HG02870 (cell line): Measurements from ENCODE around the gene APOBEC3H.

Source experiments
- ATAC-seq: cut with Tn5 transposase; IDR thresholded peaks from one replicate; pipeline ENCODE4 v1.9.1; 2021; ENCODE audit warnings: mild to moderate bottlenecking, moderate library complexity; ENCODE audit not compliant: unreplicated experiment

The APOBEC3H gene

DNA sequence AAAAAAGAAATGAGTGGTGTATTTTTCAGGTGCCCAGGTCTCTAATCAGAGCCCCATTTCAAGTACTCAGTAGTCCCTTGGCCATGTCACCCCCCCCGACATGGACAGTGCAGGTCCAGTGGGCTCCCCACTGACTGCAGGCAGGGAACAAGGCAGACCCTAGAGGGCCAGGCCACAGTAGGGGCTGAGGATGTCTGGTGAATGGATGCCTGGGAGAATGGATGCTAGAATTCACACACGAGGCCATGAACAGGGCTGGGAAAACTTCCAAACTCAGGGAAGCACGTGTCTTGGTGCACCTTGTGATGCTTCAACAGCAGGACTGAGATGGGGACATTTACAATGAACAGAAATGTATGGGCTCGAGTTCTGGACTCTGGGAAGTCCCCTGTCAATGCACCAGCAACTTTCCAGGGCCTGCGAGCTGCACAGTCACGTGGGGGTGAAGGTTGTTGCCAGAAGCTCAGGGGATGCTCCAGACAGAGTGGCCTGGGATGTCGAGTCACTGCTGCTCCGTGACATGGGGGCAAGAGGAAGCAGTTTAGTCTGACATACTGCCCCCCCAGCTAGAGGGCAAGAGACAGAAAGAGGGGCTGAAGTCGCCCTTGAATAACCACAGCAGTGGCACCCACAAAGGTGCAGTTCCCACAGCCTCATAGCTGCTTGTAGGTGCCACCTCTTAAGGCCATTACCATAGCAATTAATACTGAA, 16.8 kb upstream of the APOBEC3H start:
- no peak for ATAC-seq

DNA sequence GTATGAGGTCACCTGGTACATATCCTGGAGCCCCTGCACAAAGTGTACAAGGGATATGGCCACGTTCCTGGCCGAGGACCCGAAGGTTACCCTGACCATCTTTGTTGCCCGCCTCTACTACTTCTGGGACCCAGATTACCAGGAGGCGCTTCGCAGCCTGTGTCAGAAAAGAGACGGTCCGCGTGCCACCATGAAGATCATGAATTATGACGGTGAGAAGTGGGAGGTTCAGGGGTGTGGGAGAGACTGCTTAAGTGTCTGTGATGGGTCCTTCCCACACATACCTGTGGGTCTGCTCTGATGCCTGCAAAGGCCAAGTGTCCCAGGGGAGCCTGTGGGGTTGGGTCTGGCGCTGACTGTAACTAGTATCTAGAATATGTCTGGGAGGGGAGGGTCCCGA, 16.0 kb upstream of the APOBEC3H start:
- no peak for ATAC-seq

DNA sequence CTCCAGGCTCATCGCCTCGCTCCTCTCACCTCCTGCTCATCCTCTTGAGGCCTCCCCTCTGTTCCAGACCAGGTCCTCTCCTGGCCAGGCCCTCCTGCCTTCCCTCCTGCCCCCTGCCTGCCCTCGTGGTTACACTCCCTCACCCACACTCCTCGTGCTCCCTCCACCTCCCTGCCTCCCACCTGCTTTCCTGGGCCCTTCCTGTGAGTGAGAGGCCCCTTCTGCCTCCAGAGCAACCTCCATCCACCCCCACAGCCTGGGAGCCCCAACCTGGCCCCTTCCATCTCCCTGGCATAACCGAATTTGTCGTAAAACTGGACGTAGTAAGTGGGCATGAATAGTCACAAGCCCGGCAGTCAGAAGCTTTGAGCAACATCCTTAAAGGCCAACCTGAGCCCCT, 15.4 kb upstream of the APOBEC3H start:
- no peak for ATAC-seq

DNA sequence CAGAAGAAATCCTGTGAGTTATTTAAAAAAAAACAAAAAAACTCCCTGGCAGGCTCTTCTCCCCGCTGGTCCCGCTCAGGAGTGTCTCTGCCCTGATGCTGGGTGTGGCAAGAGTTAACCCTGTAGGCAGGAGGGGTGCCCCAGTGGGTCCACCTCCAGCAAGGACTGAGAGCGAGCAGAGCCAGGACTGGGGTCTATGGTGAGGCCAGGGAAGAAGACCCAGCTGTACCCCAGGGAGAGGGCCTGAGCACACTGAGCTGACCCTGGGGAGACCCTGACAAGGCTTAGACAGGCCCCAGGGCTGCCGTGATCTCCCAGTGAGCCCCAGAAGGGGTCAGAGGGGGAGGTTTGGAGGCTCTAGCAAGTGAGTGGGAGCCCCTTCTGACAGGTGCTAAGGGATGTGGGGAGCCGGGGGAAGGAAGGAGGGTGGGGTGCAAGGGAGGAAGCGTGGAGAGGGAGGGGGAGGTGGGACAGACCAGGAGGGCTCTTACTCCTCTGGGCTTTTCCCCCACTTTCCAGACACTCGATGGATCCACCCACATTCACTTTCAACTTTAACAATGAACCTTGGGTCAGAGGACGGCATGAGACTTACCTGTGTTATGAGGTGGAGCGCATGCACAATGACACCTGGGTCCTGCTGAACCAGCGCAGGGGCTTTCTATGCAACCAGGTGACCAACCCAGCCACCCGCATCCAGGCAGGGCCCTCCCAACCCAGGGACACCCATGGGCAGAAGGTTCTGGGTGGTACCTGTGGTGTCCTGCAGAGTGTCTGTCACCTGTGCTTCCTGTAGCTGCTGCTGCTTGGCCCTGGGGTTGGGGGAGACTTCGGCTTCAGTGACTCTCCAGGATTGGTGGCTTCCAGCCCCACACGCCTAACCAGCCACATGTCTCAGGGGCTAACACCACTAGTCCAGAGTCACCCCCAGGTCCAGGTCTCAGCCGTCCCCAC, 13.6 kb upstream of the APOBEC3H start:
- ATAC-seq: no peak

DNA sequence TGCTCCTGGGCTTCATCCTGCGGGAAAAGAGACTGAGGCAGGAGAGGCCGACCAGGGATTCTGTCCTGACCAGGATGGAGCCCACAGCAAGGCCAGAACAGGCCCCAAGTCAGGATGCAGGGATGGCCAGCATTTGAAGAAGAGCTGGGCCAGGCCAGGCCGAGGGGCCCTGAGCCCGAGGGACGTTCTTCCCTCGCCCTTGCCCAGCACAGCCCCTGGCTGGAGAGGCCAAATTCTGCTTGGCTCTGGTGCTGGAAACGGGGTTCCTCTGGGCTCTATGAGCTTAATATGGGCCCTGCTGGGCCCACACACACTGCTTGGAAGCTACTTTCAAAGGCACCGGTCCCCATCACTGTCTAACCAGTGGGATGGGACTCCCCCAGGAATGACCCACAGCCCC, 12.4 kb upstream of the APOBEC3H start:
- ATAC-seq: no peak

DNA sequence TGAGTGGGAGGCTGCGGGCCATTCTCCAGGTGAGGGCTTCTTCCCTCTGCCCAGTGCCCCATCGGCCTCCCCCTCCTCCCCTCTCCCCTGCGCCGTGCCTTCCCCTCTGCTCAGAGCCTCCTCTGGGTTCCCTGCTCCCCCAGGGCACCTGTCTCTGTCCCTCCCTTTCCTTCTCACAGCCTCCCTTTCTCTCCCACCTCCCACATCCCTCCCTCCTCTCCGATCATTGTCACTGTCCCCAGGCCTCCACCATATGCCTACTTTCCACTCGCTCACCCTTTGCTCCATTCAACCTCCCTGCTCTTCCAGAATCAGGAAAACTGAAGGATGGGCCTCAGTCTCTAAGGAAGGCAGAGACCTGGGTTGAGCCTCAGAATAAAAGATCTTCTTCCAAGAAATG, 9.9 kb upstream of the APOBEC3H start:
- ATAC-seq: no peak

DNA sequence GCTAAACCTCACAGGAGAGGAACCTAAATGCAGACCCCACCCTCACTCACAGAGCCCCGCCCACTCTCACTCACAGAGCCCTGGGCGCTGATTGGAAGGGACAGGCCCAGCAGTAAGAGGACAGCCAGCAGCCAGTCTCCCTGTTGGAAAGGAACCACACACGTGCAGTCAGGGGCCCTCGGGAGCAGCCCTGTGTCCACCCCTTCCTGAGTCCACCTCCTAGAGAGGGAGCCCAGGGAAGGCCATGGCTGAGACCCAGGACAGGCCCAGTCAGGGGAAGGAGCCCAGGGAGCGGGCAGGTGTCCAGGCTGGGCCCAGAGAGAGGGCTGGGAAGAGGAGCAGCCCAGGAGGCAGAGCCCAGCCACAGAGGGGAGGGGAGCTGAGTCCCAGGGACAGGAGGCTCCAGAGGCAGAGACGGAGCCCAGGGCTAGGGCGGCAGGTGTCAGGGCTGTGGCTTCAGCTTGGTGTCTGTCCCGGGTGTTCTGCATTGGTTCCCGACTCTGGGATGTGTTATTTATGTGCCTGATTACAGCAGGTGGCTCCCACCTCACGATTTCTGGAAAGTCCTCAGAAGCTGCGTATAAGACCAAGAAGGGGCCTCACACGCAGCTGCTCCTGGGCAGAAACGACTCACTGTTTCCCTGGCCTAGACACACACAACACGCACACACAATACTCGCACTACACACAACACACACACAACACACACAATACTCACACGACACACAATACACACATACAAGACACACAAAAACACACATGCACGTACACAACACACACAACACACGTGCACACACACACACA, 9.0 kb upstream of the APOBEC3H start:
- ATAC-seq: no peak

DNA sequence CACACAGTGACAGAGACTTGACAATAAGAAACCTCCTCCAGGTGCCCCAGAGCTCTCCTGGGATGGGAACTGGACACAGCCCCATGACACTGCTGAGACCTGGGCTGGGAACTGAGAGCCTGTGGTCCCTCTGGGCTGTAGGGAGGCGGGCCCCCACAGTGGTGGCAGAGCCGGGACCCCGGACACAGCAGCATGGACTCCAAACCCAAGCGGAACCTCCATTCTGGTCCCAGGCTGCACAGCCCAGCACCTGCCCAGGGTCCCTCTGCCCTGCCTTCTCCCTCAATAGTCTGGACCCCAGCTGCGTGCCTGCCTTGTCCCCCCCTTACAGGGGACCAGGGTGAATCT, 8.4 kb upstream of the APOBEC3H start:
- ATAC-seq: no peak

DNA sequence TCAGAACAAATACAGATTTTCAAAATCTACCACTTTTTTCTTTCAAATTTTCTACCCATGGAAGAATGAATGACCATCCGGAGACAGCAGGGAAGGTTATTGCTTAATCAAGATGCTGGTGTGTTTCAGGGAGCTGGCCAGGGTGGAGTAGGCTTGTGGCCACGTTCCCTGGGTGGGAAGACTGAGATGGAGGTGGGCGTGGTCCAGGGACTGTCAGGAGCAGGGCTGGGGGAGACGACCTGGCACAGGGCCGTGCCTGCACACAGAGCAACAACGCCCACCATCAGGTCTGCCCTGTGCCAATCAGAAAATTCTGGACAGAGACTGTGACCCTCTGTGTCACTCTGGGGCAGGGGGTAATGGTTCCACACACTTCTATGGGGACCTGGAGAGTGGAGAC, 7.1 kb upstream of the APOBEC3H start:
- no peak for ATAC-seq

DNA sequence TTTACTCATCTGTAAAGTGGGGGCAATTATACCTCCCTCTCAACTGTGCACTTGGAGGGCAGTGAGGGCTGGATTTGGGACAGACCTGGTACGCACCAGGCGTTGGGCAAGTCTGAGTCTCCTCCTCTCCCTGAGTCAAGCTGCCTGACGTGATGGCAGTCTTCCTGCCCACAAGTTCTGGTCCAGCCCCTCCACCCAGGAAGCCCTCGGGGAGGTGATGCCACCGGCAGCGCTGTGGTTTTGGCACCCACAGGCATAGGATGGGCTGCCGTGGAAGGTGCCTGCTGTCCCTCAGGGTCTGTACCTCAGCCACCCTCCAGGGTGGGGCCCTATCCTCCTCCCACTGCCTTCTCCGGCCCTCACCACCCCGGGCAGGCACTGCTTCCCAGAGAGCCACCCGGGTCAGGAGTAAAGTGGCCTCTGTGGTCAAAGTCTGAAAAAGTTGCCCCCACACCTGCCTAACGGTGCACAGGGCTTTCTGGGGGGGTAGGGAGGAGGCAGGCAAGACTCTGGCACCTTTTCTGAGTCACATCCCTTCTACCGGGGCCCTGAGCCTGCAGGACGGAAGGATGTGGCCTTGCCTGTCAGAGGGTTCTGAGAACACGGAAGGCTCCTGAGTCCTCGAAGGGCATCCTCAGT, 6.5 kb upstream of the APOBEC3H start:
- no peak for ATAC-seq

DNA sequence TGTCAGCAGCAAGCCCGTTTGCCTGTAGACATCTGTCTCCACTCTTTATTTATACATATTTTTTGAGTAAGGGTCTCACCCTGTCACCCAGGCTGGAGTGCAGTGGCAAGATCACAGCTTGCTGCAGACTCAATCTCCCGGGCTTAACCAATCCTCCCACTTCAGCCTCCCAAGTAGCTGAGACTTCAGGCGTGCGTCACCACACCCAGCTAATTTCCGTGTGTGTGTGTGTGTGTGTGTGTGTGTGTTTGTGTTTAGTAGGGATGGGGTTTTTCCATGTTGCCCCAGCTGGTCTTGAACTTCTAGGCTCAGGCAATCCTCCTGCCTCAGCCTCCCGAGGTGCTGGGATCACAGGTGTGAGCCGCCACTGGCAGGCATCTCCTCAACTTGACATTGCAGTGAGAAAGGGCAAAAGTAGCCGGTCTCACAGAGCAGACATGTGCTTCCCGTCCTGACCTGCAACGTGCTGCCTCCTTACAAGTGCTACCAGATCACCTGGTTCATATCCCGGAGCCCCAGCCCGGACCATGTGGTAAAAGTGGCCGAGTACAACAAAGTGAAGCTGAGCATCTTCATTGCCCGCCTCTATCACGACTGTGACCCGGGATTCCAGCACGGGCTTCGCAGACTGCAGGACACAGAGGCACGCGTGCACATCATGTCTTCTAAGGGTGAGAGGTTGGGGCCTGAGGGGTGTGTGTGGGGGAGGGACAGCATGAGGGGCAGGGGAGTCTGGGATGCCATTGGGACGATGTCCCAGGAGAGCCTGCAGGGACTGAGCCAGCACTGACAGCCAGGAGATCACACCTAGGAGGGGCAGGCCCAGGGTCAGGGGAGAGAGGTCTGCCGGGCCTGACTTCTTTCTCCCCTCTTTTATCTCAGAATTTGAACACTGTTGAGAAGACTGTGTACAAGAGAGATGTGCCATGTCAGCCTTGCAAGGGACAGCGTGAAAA, 5.6 kb upstream of the APOBEC3H start:
- ATAC-seq: no peak

DNA sequence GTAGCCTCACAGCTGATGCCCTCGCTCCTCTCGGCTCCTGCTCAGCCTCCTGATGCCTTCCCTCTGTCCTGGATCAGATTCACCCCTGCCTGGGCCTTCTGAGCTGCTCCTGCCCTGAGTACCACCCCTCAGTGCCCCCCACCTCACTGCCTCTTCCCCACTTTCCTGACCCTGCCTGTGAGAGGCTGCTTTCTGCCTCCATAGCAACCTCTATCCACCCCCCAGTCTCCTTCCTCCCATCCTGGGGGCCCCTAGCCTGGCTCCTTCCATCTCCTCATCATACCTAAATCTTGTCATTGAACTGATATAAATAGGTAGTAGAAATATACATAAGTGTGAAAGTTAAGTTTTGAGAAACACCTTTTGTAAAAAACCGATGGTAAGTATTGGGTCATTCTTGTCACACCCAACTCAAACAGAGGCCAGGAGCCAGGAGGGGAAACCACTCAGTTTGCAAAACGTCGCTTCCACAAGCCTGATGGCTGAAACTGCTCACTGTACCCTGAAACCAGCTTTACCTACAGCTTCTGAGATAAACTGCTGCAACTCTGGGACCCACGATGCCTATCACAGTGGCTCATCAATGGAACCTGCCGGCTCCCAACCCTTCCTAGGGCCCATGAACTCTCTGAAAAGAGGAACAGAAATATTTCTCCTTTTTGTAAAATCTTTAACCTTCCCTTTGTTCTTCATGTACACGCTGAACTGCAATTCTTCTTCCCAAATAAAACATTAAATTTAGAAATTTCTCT, 4.8 kb upstream of the APOBEC3H start:
- ATAC-seq: no peak

DNA sequence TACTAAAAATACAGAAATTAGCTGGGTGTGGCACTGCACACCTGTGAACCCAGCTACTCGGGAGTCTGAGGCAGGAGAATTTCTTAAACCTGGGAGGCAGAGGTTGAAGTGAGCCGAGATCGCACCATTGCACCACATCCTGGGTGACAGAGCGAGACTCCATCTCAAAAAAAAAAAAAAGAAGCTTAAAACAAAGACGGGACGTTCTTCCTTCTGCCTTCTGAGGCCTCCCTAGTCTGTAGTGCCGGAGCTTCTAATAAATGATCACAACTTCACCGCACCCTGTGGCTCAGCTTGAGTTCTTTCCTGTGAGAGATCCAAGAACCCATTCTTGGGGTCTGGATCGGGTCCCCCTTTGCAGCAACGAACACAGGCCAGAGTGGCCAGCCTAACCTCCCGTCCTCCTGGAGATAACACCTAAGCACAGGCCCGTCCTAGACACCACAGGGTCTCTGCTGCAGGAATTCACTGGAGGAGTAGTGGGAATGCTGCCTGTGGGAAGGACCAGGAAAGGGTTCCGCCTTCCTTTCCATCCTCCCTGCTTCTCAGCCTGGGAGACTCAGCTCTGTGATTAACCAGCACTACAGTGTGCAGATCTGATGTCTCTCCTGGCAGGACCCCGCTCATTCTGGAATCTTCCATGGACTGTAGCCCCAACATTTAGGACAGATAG, 2.2 kb upstream of the APOBEC3H start:
- no peak for ATAC-seq

DNA sequence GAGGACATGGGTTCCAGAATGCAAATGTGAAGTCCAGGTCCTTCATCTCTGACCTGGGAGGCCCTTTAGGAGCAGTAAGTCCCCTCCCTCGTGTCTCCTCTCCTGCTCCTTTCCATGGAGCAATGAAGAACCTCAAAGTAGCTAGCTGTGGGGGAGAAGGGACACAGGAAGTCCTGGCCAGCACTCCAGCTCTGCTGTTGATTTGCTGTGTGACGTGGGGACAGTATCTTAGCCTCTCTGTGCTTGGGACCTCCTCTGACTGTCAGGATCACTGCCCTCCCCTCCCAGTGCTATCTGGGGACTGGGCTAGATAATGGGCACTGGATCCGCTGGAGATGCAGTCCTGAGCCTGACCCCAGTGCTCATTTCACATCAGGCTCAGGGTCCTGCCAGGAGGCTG, 1.1 kb upstream of the APOBEC3H start:
- no peak for ATAC-seq

DNA sequence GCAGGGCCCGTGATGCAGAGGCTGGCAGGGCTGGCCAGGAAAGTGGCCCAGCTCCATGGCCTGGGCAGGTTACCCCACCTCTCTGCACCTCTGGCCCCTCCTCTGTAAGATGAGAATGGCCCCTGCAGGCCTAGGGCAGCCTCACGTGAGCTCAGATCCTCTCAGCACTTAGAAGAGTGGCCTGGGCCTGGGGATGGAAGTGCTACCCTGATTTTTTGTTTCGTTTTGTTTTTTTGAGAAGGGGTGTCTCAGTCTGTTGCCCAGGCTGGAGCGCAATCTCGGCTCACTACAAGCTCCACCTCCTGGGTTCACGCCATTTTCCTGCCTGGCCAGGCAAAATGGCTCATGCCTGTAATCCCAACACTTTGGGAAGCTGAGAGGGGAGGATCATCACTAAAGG, 982 bp downstream of the APOBEC3H start:
- ATAC-seq: no peak

DNA sequence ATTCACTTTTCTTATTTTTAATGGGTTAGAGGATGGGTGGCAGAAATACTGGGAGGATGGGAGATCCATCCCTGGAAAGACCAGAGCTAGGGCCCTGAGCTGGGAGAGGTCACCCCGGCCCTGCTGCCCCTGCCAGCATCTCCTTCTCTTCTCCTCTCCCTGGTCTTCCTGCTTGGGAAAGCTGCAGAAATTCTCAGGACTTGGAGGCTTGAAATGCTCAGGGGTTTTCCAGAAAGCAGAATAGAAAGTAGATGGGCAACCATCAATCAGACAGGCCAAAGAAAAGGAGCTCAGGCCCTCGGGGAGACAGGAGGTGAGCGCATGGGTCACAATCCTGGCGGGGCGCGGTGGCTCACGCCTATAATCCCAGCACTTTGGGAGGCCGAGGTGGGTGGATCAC, 1.5 kb downstream of the APOBEC3H start:
- ATAC-seq: no peak

DNA sequence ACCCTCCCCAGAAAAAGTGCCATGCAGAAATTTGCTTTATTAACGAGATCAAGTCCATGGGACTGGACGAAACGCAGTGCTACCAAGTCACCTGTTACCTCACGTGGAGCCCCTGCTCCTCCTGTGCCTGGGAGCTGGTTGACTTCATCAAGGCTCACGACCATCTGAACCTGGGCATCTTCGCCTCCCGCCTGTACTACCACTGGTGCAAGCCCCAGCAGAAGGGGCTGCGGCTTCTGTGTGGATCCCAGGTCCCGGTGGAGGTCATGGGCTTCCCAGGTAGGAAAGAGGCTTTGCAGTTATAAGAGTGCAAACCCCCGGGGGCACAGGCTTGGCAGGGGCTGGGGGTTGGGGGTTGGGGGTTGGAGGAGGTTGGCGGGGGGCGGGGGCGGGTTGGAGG, 4.2 kb downstream of the APOBEC3H start:
- no peak for ATAC-seq

DNA sequence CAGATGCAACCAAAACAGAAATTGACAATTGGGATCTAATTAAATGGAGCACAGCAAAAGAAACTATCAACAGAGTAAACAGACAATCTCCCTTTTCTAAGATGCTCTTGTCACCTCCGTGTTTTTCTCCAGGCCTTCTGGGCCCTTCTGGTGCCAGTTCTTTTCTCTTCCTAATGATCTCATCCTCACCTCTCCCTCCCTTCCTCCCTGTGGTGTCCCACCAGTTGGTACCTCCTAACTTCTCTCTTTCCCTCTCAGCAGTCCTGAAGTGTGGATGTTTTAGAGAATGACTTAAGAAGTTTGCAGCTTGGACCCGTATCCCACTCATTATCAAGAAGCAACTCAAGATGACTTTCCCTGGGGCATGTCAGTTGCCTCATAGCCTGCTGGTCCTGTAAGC, 6.4 kb downstream of the APOBEC3H start:
- no peak for ATAC-seq

DNA sequence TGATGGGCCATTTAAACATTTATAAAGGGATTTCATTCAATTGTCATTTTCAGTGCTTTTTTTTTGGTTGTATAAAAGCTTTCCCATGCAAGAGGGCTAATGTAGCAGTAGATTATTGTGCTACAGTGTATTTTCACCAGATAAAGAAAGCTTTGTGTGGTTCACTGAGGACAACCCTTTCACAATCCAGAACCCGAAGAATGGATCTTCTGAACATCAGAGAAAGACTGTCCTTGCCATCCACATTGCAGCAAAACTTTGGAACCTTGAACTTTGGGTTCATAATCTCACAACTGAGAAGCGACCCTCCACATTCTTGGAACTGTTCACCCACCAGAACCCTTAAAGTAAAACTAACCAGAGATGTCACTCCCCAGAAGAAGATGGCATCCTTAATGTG, 9.3 kb downstream of the APOBEC3H start:
- ATAC-seq: no peak
